D721Med (cell line): ENCODE data around the gene UMAD1.

Source experiments
- DNase-seq: peaks from one replicate; pipeline ENCODE4 v3.0.0; 2011; ENCODE audit warnings: low spot score; ENCODE audit not compliant: insufficient read length
- FAIRE-seq: peaks from 2 replicates; lab custom pipeline; 2011; peaks lifted over from hg19 to GRCh38; lab: Jason Lieb, UNC
- TF ChIP-seq, protein P1 (sequence below): IDR thresholded peaks from 2 replicates; pipeline ENCODE4 v1.5.1; 2012; ENCODE audit warnings: mild to moderate bottlenecking, control low read depth; ENCODE audit not compliant: insufficient read depth; ENCODE audit errors: missing control alignments

Gene UMAD1

DNA sequence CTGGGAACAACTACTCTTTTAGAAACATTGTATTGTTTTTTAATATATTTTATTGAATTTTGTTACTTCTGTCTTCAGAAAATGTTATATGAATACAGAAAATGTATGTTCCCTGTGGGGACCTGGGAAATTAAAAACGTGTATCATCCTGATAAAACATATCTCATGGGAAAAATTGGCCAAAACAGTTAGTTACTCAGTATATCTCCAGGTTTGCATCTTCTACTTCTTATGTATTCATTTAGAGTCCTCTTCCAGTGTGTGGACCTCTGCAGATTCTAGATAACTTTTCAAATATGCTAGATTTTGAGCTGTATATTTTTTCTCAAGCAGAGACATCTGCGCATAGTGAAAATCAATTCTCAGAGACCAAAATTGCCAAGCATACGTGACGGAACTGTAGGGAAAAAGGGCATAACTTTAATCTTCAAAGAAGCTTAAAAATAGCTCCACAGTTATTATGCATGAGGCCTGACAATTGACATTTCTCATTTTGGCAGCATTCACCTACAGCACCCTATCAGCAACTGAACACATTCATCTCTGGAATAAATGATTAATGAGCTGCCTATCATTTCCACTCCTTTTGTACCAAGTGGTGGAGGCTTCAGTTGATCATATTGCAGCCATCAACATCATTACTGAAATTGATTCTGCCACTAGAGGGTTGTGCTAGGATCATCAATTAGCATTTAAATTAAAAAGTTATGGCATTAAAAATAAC is 26.4 kb upstream of the UMAD1 start:
- DNase-seq: no peak
- FAIRE-seq: no peak
- TF ChIP-seq, protein P1, sequence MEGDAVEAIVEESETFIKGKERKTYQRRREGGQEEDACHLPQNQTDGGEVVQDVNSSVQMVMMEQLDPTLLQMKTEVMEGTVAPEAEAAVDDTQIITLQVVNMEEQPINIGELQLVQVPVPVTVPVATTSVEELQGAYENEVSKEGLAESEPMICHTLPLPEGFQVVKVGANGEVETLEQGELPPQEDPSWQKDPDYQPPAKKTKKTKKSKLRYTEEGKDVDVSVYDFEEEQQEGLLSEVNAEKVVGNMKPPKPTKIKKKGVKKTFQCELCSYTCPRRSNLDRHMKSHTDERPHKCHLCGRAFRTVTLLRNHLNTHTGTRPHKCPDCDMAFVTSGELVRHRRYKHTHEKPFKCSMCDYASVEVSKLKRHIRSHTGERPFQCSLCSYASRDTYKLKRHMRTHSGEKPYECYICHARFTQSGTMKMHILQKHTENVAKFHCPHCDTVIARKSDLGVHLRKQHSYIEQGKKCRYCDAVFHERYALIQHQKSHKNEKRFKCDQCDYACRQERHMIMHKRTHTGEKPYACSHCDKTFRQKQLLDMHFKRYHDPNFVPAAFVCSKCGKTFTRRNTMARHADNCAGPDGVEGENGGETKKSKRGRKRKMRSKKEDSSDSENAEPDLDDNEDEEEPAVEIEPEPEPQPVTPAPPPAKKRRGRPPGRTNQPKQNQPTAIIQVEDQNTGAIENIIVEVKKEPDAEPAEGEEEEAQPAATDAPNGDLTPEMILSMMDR: no peak

DNA sequence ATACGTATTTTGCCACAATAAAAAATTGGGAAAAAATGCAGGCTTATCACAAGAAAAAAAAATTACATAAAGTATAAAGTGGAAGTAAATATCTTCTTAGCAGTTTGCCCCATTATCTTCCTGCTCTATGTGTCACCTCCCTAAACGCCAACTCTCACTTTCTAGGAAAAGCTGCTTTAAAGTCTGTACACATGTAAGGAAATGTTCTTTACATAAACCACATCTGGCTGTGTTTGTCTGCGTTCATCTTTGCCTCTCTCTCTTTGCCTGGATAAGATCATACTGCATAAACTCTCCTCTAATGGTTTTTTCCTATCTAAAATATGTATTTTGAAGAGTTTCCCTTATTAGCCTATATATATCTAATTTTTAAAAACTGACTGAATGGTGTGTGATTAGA is 23.0 kb upstream of the UMAD1 start:
- TF ChIP-seq, protein P1: no peak
- FAIRE-seq (no peak), DNase-seq (no peak)

DNA sequence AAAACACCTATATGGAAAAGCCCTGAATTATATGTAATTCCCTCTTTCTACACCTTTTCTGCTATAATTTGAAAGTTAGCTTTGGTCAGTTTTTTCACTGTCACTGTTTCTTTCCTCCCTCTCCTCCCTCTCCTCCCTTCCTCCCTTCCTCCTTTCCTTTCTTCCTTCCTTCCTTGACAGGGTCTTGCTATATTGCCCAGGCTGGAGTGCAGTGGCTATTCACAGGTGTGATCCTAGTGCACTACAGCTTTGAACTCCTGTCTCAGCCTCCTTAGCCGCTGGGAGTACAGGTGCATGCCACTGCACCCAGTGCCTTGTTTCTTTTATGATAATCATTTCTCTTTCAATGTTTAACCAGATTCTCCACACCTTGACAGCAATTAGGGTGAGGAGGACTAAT is 22.1 kb upstream of the UMAD1 start:
- FAIRE-seq (no peak), DNase-seq (no peak)
- TF ChIP-seq, protein P1: no peak

DNA sequence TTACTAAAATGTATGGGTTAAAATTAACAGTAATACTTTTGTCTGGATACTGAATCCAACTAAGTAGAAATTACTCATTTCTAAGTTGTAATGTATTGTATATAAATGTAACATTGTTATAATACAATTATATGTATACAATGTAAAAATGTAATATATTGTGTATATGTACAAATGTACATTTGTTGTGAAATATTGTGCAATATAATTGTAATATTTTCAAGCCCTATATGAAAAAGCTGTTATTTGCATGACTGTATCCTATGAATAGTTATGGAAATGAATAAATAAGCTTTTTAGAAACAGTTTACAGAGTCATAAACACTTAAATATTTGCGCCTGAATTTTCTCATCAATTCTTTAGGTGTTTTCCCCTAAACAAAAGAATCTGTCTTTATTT is 20.3 kb upstream of the UMAD1 start:
- FAIRE-seq (no peak), DNase-seq (no peak)
- TF ChIP-seq, protein P1: no peak

DNA sequence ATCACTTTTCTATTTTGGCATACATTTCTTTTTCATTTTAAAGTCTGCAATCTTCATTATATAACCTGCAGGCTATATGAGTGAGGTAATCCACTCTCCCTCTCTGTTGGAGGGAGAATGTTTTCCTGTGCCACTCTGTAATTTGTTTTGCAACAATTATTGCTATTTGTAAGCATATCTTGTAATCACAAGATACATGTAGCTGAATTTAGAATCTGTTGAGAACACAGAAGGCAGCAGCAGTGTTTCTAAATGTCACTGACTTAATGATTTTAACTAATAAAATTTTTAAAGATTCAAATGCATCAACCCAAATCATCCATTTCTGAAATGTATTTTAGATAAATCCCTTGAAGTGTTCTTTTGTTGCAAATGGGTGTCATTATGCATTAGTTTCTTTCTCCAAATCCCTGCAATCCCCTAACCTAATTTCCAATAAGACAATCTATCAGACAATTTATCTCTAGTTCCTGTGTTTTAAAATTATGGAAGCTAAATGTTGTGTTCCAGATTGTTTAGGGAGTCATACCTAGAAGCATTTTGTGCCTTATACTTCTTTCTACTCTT is 19.8 kb upstream of the UMAD1 start:
- TF ChIP-seq, protein P1: no peak
- no peak for DNase-seq
- FAIRE-seq: no peak

DNA sequence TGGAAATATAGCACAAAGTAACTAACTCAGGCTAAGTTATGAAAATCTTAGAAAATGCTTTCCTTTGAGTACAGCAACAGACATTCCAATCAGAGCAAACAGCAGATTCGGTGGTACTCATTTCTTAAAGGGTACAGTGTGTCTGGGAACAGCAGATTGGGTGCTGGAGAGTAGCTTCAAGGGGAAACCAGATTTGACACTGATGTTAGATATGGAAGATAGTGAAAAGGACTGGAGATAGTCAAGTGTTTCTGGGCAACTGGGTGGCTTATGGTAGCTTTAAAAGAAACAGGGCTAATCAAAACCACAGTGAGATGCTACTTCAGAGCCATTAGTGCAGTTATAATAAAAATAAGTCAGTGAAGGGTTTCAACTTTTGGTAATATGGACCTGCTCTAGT is 12.1 kb upstream of the UMAD1 start:
- FAIRE-seq (no peak), DNase-seq (no peak)

More for the DNA sequence above, 12.1 kb upstream of the UMAD1 start:
- TF ChIP-seq, protein P1: no peak
